Hepatocyte (in vitro differentiated cells): ENCODE measurements around the gene EDA. TPM values are rescaled to one million over a fixed set of nuclear protein-coding genes. Genes with fewer than 3 reads are reported as not detected.

Experiments used
- DNase-seq: peaks from one replicate; pipeline ENCODE4 v3.0.0-alpha.2; 2016; ENCODE audit warnings: low spot score
- H2AFZ ChIP-seq: fragments of 200-600 bp; sonication (generic); 2 replicates; pipeline ENCODE4 v1.6.0; 2016; ENCODE audit warnings: antibody characterized with exemption, mild to moderate bottlenecking
- H3K27ac ChIP-seq: fragments of 200-600 bp; sonication (generic); 2 replicates; pipeline ENCODE4 v1.5.1; 2016; ENCODE audit warnings: mild to moderate bottlenecking
- H3K27me3 ChIP-seq: fragments of 200-600 bp; sonication (generic); 2 replicates; pipeline ENCODE4 v1.6.1; 2016
- H3K36me3 ChIP-seq: fragments of 200-600 bp; sonication (generic); replicated peaks from 2 replicates; pipeline ENCODE4 v1.5.1; 2016; ENCODE audit warnings: low read depth; ENCODE audit not compliant: insufficient read depth
- H3K4me1 ChIP-seq: fragments of 200-600 bp; sonication (generic); 2 replicates; pipeline ENCODE4 v1.5.1; 2016; ENCODE audit warnings: mild to moderate bottlenecking, moderate library complexity; ENCODE audit not compliant: insufficient read depth
- H3K4me2 ChIP-seq: fragments of 200-600 bp; sonication (generic); 2 replicates; pipeline ENCODE4 v1.6.0; 2016
- H3K4me3 ChIP-seq: fragments of 200-600 bp; sonication (generic); 2 replicates; pipeline ENCODE4 v1.5.1; 2016; ENCODE audit warnings: mild to moderate bottlenecking
- H3K79me2 ChIP-seq: fragments of 200-600 bp; sonication (generic); 2 replicates; pipeline ENCODE4 v1.6.0; 2017; ENCODE audit warnings: mild to moderate bottlenecking
- H3K9me2 ChIP-seq: fragments of 200-600 bp; sonication (generic); replicated peaks from 2 replicates; pipeline ENCODE4 v1.6.0; 2017; ENCODE audit warnings: mild to moderate bottlenecking; ENCODE audit not compliant: insufficient read depth
- H3K9me3 ChIP-seq: fragments of 200-600 bp; sonication (generic); 2 replicates; pipeline ENCODE4 v1.5.1; 2016; ENCODE audit warnings: low read depth, mild to moderate bottlenecking
- H4K20me1 ChIP-seq: fragments of 200-600 bp; sonication (generic); 2 replicates; pipeline ENCODE4 v1.6.0; 2016; ENCODE audit warnings: mild to moderate bottlenecking; ENCODE audit not compliant: insufficient read depth, poor library complexity, severe bottlenecking
- EZH2 ChIP-seq: fragments of 200-600 bp; sonication (generic); IDR thresholded peaks from 2 replicates; pipeline ENCODE4 v1.6.1; 2016; ENCODE audit warnings: antibody characterized with exemption, mild to moderate bottlenecking, borderline replicate concordance
- EZH2phosphoT487 ChIP-seq: fragments of 200-600 bp; sonication (generic); IDR thresholded peaks from one replicate; pipeline ENCODE4 v1.6.1; 2018; ENCODE audit warnings: antibody characterized with exemption, mild to moderate bottlenecking, low read depth, moderate library complexity; ENCODE audit not compliant: unreplicated experiment, severe bottlenecking
- WGBS: methylation state at CpG from one replicate; pipeline ENCODE4 v1.1.6; 2016; ENCODE audit warnings: low lambda C conversion rate; ENCODE audit errors: missing lambda C conversion rate; 5-methylcytosine and 5-hydroxymethylcytosine counted together
- polyA plus RNA-seq: library from polyadenylated mRNA; unstranded; fragments of >200 nt; fragmentation: Nextera tagmentation; extraction: Ambion mirVana; gene quantifications from 2 replicates; pipeline ENCODE4 v1.2.1, GENCODE V29; 2016
- total RNA-seq: library from RNA; depleted of rRNA; stranded (reverse); fragments of >200 nt; gene quantifications from 2 replicates; pipeline ENCODE4 v1.2.3, GENCODE V29; 2014
- TF ChIP-seq, protein P1 (sequence below): fragments of 200-600 bp; sonication (generic); IDR thresholded peaks from 2 replicates; pipeline ENCODE4 v1.5.1; 2016; ENCODE audit warnings: antibody characterized with exemption, mild to moderate bottlenecking; ENCODE audit not compliant: poor library complexity

EDA gene
- total and polyA plus RNA-seq, 2 experiments from 2014 or later, result 4.7 to 19.1 TPM

DNA sequence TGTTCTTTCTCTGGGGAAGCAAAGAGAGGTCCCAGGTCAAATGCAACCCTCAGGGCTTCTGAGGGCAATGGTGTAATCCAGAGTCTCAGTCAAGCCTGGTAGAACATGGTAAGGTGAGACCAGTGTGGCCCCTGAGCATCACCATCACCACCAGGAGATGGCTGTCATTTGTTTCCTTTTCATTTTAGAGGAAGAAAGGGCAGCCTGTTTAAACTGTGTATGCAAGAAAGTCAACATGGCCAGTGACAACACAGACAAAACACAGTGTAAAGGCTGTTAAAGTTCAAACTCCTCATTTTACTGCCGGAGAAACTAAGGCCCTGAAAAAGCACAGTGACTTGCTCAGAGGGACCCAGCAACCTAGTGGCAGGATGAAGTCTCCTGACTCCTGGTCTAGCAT lies 2.0 kb upstream of the EDA start:
- Histone ChIP-seq H2AFZ (no peak overlapping the region), H3K4me3 (no peak overlapping the region), H3K36me3 (no peaks in the 10 kb centered on the region), H3K79me2 (peaks cover 9% of the 10 kb centered on the region), H3K4me1 (no peaks in the 10 kb centered on the region), H3K9me2 (no peaks in the 10 kb centered on the region), H3K9me3 (no peaks in the 10 kb centered on the region), H3K27me3 (no peaks in the 10 kb centered on the region), H3K27ac (peak overlapping the region; percentile 34), H3K4me2 (no peak overlapping the region), H4K20me1 (no peaks in the 10 kb centered on the region)
- WGBS, result 74% methylated on average over 1 of the region's 1 CpG
- TF ChIP-seq, protein P1, sequence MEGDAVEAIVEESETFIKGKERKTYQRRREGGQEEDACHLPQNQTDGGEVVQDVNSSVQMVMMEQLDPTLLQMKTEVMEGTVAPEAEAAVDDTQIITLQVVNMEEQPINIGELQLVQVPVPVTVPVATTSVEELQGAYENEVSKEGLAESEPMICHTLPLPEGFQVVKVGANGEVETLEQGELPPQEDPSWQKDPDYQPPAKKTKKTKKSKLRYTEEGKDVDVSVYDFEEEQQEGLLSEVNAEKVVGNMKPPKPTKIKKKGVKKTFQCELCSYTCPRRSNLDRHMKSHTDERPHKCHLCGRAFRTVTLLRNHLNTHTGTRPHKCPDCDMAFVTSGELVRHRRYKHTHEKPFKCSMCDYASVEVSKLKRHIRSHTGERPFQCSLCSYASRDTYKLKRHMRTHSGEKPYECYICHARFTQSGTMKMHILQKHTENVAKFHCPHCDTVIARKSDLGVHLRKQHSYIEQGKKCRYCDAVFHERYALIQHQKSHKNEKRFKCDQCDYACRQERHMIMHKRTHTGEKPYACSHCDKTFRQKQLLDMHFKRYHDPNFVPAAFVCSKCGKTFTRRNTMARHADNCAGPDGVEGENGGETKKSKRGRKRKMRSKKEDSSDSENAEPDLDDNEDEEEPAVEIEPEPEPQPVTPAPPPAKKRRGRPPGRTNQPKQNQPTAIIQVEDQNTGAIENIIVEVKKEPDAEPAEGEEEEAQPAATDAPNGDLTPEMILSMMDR, result no peak
- no peak for DNase-seq

DNA sequence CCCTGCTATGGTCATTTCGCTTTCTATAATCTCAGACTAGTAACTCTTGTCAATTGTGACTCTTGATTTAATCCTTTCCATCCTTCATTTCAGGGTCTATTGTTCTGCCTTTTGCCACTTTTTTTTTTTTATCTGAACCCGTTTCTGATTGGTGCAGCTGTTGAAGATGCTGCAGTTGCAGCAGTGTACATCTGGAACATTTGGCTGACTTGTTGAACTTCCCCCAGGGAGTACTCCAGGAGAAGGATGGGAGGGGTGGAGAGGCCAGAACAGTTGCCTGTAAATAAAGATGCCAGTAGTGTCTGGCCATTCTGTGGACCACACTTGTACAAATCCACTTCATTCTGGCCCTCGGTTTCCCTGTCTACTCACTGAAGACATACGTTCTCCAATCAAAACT lies 1.0 kb upstream of the EDA start:
- peak overlapping the region; percentile 72 for H3K4me2 ChIP-seq

DNA sequence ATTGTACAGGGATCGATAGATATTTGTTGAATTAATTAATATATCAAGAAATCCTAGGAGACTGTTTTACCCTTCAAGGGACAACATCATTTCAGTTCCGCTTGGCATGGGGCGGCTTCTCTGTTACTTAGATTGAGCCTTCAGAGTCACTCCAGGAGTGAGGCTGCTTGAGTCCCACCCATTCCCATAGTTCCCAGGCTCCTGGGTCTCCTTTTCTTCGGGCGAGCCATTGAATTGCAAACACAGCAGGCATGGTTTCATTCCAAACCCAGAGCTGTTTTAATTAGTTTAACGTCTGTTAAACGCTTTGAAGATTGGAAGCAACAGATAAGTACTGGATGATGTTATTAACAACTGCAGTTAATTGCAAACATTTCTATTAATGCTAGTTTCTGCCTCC lies 571 bp upstream of the EDA start:
- no peak overlapping the region for H3K4me3 ChIP-seq
- WGBS, result 60% methylated on average over 7 of the region's 7 CpGs
- no peaks in the 10 kb centered on the region for H3K9me2 ChIP-seq
- peaks cover 13% of the 10 kb centered on the region for H3K79me2 ChIP-seq
- H3K36me3 ChIP-seq, result no peaks in the 10 kb centered on the region
- H3K4me2 ChIP-seq, result peak overlapping the region; percentile 72
- no peak for TF ChIP-seq EZH2
- no peak for TF ChIP-seq EZH2phosphoT487
- TF ChIP-seq, protein P1, result no peak
- no peaks in the 10 kb centered on the region for H4K20me1 ChIP-seq
- H3K27ac ChIP-seq, result peak overlapping the region; percentile 34
- no peaks in the 10 kb centered on the region for H3K9me3 ChIP-seq
- H2AFZ ChIP-seq, result peak overlapping the region; percentile 64
- H3K27me3 ChIP-seq, result no peaks in the 10 kb centered on the region
- no peaks in the 10 kb centered on the region for H3K4me1 ChIP-seq
- DNase-seq, result no peak

More for the DNA sequence above, 1.0 kb upstream of the EDA start:
- Histone ChIP-seq H3K27ac (peak overlapping the region; percentile 34), H3K79me2 (peaks cover 13% of the 10 kb centered on the region), H3K9me2 (no peaks in the 10 kb centered on the region), H3K36me3 (no peaks in the 10 kb centered on the region), H3K4me1 (no peaks in the 10 kb centered on the region), H3K27me3 (no peaks in the 10 kb centered on the region), H3K9me3 (no peaks in the 10 kb centered on the region), H2AFZ (no peak overlapping the region), H4K20me1 (no peaks in the 10 kb centered on the region), H3K4me3 (no peak overlapping the region)
- no peak for DNase-seq
- WGBS, result 63% methylated on average over 4 of the region's 4 CpGs
- TF ChIP-seq EZH2phosphoT487 (no peak), EZH2 (no peak)
- TF ChIP-seq, protein P1, result no peak
